Measurements from ENCODE around the gene HYAL1.

The HYAL1 gene

DNA sequence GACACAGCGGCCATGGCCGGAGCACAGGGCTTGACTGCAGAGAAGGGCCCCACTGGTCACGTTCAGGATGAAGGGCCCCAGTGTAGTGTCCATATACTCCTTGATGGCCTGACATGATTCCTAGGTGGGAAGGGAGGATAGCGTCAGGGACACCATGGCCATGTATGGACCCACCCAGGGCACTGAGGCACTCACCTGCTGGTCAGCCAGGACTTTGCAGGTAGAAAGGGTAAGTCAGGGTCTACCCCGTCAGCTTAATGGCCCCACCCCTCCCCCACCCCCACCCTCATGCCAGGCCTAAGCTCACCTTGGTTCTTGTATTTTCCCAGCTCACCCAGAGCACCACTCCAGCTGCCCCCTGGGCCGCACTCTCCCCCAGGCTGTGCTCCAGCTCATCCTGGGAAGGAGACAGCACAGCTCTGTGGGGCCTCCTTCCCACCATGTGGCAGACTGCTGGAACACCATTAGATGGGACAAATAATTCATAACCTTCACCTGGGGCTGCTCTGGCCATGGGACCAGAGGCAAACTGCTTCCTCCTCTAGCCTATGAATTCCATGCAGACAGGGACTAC lies 2.6 kb downstream of the HYAL1 start:
- TF ChIP-seq, protein P1, sequence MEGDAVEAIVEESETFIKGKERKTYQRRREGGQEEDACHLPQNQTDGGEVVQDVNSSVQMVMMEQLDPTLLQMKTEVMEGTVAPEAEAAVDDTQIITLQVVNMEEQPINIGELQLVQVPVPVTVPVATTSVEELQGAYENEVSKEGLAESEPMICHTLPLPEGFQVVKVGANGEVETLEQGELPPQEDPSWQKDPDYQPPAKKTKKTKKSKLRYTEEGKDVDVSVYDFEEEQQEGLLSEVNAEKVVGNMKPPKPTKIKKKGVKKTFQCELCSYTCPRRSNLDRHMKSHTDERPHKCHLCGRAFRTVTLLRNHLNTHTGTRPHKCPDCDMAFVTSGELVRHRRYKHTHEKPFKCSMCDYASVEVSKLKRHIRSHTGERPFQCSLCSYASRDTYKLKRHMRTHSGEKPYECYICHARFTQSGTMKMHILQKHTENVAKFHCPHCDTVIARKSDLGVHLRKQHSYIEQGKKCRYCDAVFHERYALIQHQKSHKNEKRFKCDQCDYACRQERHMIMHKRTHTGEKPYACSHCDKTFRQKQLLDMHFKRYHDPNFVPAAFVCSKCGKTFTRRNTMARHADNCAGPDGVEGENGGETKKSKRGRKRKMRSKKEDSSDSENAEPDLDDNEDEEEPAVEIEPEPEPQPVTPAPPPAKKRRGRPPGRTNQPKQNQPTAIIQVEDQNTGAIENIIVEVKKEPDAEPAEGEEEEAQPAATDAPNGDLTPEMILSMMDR (IDR thresholded peaks at IDR 0.05; ENCODE audit: low read depth, low read length) = no peak
- no peak overlapping the region for H3K4me3 ChIP-seq (ENCODE audit: low read depth, low read length)

DNA sequence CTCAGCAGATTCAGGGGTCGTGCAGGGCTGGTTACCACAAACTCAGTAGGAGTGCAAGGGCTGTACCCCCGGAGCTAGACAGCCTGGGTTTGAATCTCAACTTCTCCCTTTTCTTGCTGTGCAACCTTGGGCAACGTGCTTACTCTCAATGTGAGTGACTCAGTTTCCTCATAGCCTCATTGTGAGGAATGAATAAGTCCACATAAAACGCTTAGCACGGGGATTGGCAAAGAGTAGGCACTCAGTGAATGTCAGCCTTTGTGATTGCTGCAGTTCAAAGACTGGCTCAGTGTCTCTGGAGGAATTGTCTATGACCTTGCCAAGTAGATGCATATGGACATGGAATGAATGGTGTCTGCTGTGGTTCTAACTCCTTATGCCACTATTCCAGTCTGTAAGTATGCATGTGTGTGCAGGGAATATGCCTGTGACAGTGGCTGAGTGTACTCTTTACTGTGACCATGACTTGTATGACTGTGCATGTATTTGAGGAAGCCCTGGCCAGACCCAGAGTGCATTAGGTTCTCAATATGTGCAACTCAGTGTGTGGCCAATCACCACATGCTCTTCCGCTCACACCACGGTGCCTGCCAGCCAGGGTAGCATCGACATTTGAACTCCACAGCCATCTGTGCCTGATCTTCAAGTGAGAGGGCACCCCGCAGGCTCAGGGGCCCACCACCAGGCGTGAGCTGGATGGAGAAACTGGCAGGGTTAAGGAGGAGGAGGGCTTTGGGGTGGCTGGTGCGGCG lies 3.3 kb downstream of the HYAL1 start:
- H3K4me3 ChIP-seq (ENCODE audit: low read depth, low read length) = peak overlapping the region; percentile 64

DNA sequence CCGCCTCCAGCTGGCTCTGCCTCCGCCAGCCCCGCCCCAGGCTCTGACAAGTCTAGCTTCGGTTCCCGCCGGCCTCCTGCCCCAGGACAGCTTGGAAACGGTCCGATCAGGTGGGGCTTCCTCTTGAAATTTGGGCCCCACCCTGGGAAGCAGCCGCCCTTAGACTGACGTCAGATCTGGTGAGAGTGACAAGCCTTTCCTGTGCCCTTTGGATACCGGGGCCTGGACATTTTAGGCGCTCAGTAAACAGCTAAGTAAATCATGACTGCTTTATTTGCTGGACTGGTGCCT lies 3.8 kb downstream of the HYAL1 start:
- TF ChIP-seq, protein P1 (IDR thresholded peaks at IDR 0.05; ENCODE audit: low read depth, low read length) = no peak
- H3K4me3 ChIP-seq (ENCODE audit: low read depth, low read length) = peak overlapping the region; percentile 64

More for the DNA sequence above, 3.3 kb downstream of the HYAL1 start:
- TF ChIP-seq, protein P1 (IDR thresholded peaks at IDR 0.05; ENCODE audit: low read depth, low read length) = no peak

DNA sequence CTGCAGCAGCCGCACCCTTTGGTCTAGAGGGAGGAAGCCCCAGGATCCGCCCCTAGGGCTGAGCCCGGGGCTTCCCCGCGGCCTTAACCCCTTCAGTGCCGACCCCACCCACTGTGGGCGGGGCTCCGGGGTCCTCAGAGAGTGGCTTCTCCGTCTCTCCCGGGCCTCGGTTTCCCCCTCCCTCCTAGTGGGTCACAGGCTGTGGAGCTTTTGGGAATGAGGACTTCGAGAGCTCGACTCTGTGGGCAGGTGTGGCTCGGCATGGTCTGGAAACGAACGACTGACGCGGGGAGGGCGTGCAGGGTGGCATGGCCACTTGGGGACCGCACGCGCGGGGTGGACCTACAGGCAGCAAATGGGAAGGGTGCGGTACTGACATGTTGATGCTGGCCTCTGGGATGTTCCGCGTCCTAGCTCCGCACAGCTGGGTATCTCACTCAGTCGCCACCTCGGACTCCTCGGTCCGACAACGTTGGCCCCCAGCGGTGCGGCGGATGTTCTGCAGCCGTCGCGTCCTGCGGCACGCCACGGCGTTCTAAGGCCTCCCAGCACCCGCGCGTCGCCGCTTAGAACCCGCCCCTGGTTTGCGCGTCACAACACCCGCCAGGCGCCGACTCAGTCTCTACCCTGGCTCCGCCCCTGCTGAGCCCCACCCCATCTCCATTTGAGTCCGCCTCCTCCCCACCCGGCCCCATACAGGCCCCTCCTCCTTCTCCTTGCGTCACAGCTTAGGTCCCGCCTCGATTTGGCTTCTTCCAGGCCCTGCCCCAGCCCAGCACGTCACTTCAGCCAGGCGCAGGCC lies 4.3 kb downstream of the HYAL1 start, which contains the start of the genes HYAL3 and NAA80:
TSS of gene HYAL3 (minus strand) at position 570 of the 802 bp plus-strand sequence. CDS start 3,803 bp downstream, outside the sequence.
TSS of gene NAA80 (minus strand) at position 570 of the 802 bp plus-strand sequence. CDS start 1,942 bp downstream, outside the sequence.
- TF ChIP-seq, protein P1 (IDR thresholded peaks at IDR 0.05; ENCODE audit: low read depth, low read length) = peak; percentile 9; the same call in 1 of the 2 replicates
- H3K4me3 ChIP-seq (ENCODE audit: low read depth, low read length) = peak within 1 kb of the TSS; percentile 64

DNA sequence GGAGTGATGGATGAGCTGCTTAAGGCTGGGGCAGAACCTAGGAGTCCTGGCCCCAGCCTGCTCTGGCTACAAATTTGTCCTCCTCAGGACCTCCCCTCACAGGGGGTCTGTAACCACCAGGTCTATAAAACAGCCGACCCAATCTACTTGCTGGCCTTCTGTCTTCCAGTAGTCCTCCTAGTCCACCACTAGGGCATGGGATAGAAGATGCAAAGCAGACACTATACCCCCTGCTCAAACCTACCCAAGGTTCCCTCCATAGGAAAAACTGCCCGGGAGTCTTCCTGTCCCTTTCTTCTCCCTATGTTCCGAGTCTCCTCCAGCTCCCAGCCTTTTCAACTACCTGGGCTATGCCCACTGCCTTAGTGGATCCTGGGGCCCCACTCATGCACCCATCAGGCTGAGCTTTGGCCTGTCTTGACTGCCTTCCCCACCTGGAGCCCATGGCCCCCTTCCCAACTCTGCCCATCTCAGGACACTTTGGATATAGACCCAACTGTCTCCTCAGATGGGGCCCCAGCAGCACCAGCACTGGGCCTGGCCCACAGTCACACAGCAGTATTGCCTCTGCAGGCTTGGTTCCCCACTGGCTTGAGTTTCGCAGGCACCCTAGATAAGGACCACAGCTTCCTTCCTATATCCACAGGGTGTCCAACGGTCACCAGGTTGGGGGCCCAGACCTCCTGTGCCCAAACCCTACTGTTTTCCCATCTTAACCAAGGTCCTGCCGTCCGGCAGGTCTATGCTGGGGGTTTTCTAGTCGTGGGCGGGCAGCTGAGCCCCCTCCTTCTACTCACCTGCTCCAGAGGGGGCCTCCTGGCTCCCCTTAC lies 5.3 kb downstream of the HYAL1 start:
- H3K4me3 ChIP-seq (ENCODE audit: low read depth, low read length) = peak overlapping the region; percentile 64
- TF ChIP-seq, protein P1 (IDR thresholded peaks at IDR 0.05; ENCODE audit: low read depth, low read length) = no peak

DNA sequence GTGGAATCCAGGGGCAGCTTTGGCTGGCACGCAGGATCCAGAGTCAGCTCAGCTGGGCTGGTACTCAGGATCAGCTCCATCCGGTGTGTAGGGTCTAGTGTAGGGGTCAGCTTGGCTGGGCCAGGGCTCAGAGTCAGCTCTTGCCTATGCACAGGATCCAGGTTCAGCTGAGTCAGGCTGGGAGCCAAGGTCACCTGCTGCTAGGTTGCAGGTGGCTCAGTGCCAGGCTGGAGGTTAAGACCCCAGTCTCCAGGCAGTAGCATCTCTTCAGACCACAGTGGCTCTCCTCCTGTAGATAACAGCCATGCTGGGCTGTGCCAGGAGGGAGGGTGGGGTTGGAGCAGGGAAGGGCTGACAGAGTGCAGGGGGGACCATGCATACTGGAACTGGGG lies 6.0 kb downstream of the HYAL1 start:
- TF ChIP-seq, protein P1 (IDR thresholded peaks at IDR 0.05; ENCODE audit: low read depth, low read length) = no peak
- no peak overlapping the region for H3K4me3 ChIP-seq (ENCODE audit: low read depth, low read length)

Measured in WI38 (cell line).